Measurements from ENCODE around the gene CAMKMT.

DNA sequence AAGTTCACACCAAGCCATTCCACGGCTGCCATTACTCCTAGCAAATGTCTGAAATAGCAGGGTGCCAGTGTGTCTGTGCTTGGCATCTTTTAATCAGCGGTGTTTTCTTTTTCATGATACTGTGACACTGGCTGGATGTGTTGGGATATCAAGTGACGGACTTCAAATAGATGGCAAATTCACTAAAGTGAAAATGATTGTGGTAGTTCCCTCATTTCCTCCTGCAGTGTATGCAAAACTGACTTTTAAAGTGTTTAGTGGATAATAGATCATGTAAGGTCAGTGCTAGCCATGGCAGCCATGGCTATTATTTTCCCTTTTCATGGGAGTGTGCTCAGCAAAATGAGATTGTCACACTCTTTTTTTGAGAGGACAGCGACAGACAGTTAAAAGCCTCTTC lies 318.2 kb downstream of the CAMKMT start:
- TF ChIP-seq, protein P1, sequence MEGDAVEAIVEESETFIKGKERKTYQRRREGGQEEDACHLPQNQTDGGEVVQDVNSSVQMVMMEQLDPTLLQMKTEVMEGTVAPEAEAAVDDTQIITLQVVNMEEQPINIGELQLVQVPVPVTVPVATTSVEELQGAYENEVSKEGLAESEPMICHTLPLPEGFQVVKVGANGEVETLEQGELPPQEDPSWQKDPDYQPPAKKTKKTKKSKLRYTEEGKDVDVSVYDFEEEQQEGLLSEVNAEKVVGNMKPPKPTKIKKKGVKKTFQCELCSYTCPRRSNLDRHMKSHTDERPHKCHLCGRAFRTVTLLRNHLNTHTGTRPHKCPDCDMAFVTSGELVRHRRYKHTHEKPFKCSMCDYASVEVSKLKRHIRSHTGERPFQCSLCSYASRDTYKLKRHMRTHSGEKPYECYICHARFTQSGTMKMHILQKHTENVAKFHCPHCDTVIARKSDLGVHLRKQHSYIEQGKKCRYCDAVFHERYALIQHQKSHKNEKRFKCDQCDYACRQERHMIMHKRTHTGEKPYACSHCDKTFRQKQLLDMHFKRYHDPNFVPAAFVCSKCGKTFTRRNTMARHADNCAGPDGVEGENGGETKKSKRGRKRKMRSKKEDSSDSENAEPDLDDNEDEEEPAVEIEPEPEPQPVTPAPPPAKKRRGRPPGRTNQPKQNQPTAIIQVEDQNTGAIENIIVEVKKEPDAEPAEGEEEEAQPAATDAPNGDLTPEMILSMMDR (IDR thresholded peaks at IDR 0.05): no peak
- no peak for TF ChIP-seq POLR2A (IDR thresholded peaks at IDR 0.05)

All from Peyer's patch (tissue), 4 donors.